K562 (cell line): ENCODE results near the gene MAB21L3. TPM values are rescaled to one million over a fixed set of nuclear protein-coding genes. Genes with fewer than 3 reads are reported as not detected.

Source experiments
- ZEB2 ChIP-seq: fragments of 450-650 bp; IDR thresholded peaks from 2 replicates; pipeline ENCODE4 v1.6.1; 2016
- polyA plus RNA-seq, 8 experiments: library from polyadenylated mRNA; depleted of rRNA in 4 of 8; stranded (reverse) in 5 of 8; unstranded in 3 of 8; fragments of >200 nt; fragmentation: Nextera tagmentation in 2 of 8; fragmentation: Illumina TruSeq in 1 of 8; extraction: Ambion mirVana in 2 of 8; extraction: Trizol in 1 of 8; gene quantifications; 2 replicates each; pipeline versions ENCODE4 v1.2.1 to v1.2.3, GENCODE V29; 2011 to 2014; ENCODE audit warnings: inconsistent platforms in 1 of 8, missing spikeins in 1 of 8
- total RNA-seq, 7 experiments: library from RNA; depleted of rRNA in 6 of 7; stranded (reverse); fragments of >200 nt in 6 of 7; fragmentation: Illumina TruSeq in 2 of 7; extraction: Trizol in 2 of 7; gene quantifications; 2 replicates each; pipeline versions ENCODE4 v1.2.1 to v1.2.3, GENCODE V29; 2011 to 2021; ENCODE audit warnings: low replicate concordance in 1 of 7
- TF ChIP-seq, protein P1 (sequence below): fragments of 450-650 bp; IDR thresholded peaks from 2 replicates; pipeline ENCODE4 v1.6.1; 2017; ENCODE audit warnings: antibody characterized with exemption
- TF ChIP-seq, protein P2 (sequence below): fragments of 450-650 bp; IDR thresholded peaks from 2 replicates; pipeline ENCODE4 v1.6.1; 2016; ENCODE audit warnings: low read depth
- TF ChIP-seq, protein P3 (sequence below), 2 experiments: fragments of 450-650 bp; formaldehyde crosslinking in 1 of 2; IDR thresholded peaks; 2 replicates each; pipeline versions ENCODE4 v1.4.0 to v1.6.1; 2014 to 2020; ENCODE audit warnings: mild to moderate bottlenecking in 2 of 2, borderline replicate concordance in 1 of 2, low read depth in 1 of 2

MAB21L3 gene
- total and polyA plus RNA-seq, 9 of the 15 experiments (the other 6 are each of a cell fraction or from before 2014, with no cell fraction given) = not detected

DNA sequence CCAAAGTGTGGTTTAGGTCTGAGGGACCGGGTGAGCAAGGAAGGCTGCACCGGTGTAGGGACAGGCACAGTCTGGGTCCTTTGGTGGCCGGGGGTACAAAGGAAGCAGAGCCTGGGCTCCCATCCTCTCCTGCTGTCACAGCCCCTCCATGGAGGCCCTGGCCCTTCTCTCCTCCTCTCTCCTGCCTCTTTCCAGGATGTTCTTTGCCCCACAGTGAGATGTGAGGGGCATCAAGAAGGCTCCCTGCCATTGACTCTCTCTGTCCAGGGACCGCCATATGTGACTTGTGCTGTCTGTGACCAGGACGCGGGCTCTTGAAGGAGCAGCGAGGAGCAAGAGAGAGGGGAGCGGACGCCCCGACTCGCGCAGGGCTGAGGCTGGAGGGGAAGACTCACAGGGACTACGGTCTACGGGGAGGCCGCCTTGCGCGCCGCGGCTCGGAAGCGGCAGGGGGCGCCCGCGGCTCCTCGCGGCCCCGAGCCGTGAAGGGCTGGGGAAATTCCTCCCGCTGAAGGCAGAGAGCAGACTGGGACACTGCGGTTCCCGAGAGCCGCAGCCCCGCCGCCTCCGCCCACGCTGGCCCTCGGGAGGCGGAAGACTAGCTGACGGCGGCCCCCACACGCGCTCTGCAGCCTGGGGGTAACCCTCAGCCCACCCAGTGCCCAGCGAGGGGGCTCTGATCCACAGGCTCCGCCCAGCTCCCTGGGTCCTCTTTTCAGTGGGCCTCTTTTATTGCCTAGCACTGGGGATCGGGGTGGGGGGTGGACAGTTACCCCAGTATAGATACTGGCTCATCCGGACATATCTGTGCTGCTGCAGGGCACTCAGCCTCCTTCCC lies 40.8 kb downstream of the MAB21L3 start (continued):
- TF ChIP-seq, protein P1, sequence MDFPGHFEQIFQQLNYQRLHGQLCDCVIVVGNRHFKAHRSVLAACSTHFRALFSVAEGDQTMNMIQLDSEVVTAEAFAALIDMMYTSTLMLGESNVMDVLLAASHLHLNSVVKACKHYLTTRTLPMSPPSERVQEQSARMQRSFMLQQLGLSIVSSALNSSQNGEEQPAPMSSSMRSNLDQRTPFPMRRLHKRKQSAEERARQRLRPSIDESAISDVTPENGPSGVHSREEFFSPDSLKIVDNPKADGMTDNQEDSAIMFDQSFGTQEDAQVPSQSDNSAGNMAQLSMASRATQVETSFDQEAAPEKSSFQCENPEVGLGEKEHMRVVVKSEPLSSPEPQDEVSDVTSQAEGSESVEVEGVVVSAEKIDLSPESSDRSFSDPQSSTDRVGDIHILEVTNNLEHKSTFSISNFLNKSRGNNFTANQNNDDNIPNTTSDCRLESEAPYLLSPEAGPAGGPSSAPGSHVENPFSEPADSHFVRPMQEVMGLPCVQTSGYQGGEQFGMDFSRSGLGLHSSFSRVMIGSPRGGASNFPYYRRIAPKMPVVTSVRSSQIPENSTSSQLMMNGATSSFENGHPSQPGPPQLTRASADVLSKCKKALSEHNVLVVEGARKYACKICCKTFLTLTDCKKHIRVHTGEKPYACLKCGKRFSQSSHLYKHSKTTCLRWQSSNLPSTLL = no peak
- TF ChIP-seq, protein P2, sequence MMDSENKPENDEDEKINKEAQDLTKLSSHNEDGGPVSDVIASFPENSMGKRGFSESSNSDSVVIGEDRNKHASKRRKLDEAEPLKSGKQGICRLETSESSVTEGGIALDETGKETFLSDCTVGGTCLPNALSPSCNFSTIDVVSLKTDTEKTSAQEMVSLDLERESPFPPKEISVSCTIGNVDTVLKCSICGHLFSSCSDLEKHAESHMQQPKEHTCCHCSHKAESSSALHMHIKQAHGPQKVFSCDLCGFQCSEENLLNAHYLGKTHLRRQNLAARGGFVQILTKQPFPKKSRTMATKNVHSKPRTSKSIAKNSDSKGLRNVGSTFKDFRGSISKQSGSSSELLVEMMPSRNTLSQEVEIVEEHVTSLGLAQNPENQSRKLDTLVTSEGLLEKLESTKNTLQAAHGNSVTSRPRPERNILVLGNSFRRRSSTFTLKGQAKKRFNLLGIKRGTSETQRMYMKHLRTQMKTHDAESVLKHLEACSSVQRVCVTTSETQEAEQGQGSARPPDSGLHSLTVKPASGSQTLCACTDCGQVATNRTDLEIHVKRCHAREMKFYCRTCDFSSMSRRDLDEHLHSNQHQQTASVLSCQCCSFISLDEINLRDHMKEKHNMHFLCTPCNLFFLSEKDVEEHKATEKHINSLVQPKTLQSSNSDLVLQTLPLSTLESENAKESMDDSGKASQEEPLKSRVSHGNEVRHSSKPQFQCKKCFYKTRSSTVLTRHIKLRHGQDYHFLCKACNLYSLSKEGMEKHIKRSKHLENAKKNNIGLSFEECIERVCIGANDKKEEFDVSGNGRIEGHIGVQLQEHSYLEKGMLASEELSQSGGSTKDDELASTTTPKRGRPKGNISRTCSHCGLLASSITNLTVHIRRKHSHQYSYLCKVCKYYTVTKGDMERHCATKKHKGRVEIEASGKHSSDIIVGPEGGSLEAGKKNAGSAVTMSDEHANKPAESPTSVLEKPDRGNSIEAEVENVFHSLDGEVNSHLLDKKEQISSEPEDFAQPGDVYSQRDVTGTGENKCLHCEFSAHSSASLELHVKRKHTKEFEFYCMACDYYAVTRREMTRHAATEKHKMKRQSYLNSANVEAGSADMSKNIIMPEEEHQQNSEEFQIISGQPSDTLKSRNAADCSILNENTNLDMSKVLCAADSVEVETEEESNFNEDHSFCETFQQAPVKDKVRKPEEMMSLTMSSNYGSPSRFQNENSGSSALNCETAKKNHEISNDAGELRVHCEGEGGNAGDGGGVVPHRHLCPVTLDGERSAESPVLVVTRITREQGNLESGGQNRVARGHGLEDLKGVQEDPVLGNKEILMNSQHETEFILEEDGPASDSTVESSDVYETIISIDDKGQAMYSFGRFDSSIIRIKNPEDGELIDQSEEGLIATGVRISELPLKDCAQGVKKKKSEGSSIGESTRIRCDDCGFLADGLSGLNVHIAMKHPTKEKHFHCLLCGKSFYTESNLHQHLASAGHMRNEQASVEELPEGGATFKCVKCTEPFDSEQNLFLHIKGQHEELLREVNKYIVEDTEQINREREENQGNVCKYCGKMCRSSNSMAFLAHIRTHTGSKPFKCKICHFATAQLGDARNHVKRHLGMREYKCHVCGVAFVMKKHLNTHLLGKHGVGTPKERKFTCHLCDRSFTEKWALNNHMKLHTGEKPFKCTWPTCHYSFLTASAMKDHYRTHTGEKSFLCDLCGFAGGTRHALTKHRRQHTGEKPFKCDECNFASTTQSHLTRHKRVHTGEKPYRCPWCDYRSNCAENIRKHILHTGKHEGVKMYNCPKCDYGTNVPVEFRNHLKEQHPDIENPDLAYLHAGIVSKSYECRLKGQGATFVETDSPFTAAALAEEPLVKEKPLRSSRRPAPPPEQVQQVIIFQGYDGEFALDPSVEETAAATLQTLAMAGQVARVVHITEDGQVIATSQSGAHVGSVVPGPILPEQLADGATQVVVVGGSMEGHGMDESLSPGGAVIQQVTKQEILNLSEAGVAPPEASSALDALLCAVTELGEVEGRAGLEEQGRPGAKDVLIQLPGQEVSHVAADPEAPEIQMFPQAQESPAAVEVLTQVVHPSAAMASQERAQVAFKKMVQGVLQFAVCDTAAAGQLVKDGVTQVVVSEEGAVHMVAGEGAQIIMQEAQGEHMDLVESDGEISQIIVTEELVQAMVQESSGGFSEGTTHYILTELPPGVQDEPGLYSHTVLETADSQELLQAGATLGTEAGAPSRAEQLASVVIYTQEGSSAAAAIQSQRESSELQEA = no peak
- TF ChIP-seq, protein P3, sequence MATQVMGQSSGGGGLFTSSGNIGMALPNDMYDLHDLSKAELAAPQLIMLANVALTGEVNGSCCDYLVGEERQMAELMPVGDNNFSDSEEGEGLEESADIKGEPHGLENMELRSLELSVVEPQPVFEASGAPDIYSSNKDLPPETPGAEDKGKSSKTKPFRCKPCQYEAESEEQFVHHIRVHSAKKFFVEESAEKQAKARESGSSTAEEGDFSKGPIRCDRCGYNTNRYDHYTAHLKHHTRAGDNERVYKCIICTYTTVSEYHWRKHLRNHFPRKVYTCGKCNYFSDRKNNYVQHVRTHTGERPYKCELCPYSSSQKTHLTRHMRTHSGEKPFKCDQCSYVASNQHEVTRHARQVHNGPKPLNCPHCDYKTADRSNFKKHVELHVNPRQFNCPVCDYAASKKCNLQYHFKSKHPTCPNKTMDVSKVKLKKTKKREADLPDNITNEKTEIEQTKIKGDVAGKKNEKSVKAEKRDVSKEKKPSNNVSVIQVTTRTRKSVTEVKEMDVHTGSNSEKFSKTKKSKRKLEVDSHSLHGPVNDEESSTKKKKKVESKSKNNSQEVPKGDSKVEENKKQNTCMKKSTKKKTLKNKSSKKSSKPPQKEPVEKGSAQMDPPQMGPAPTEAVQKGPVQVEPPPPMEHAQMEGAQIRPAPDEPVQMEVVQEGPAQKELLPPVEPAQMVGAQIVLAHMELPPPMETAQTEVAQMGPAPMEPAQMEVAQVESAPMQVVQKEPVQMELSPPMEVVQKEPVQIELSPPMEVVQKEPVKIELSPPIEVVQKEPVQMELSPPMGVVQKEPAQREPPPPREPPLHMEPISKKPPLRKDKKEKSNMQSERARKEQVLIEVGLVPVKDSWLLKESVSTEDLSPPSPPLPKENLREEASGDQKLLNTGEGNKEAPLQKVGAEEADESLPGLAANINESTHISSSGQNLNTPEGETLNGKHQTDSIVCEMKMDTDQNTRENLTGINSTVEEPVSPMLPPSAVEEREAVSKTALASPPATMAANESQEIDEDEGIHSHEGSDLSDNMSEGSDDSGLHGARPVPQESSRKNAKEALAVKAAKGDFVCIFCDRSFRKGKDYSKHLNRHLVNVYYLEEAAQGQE (IDR thresholded peaks at IDR 0.05; ENCODE audit: borderline replicate concordance) = peak; percentile 87
- TF ChIP-seq, protein P3 (CRISPR knock-in tag; IDR thresholded peaks at IDR 0.05; ENCODE audit: low read depth) = 0 out of 2 replicates have a peak, but pooled peaks have one; percentile 39
- 0 out of 2 replicates have a peak, but pooled peaks have one; percentile 16 for TF ChIP-seq ZEB2
